Upper lobe of left lung (tissue), 6 donors: Measurements from ENCODE around the gene ZMYND8. TPM values are rescaled to one million over a fixed set of nuclear protein-coding genes. Genes with fewer than 3 reads are reported as not detected.
"Not testable (repeated sequence)": the region's sequence is repeated elsewhere in the genome, so short reads cannot be mapped to it uniquely, and the experiment has no call there.

Experiments used
- ATAC-seq, 2 donors: fragments of 200-7000 bp; cut with Tn5 transposase; one replicate each; pipeline ENCODE4 v1.9.1; 2022; ENCODE audit warnings: mild to moderate bottlenecking in 2 of 2, moderate library complexity in 2 of 2; ENCODE audit not compliant: low FRiP score in 2 of 2
- DNase-seq, 2 donors: peaks; one replicate each; pipeline ENCODE4 v3.0.0-alpha.2; 2019 to 2020
- H3K27ac ChIP-seq, 4 donors: fragments of 200-600 bp; sonication (generic); one replicate each; pipeline ENCODE4 v1.5.1; 2016 to 2019
- H3K27me3 ChIP-seq, 4 donors: fragments of 200-600 bp; sonication (generic); one replicate each; pipeline ENCODE4 v1.5.1; 2017 to 2019
- H3K36me3 ChIP-seq, 4 donors: fragments of 200-600 bp; sonication (generic); one replicate each; pipeline ENCODE4 v1.5.1; 2016 to 2019
- H3K4me1 ChIP-seq, 4 donors: fragments of 200-600 bp; sonication (generic); one replicate each; pipeline ENCODE4 v1.5.1; 2018 to 2019
- H3K4me3 ChIP-seq, 4 donors: fragments of 200-600 bp; sonication (generic); one replicate each; pipeline ENCODE4 v1.5.1; 2017 to 2019; ENCODE audit warnings: mild to moderate bottlenecking in 2 of 4, moderate library complexity in 1 of 4
- H3K9me3 ChIP-seq, 4 donors: fragments of 200-600 bp; sonication (generic); one replicate each; pipeline ENCODE4 v1.5.1; 2018 to 2019
- CTCF ChIP-seq, 6 experiments: fragments of 450-650 bp in 4 of 6; fragments of 200-600 bp in 2 of 6; sonication (generic) in 2 of 6; IDR thresholded peaks; one replicate each; pipeline ENCODE4 v1.5.1; 2016 to 2019; ENCODE audit warnings: antibody characterized with exemption in 6 of 6
- EP300 ChIP-seq, 4 donors: sonication (generic); formaldehyde crosslinking; IDR thresholded peaks; one replicate each; pipeline ENCODE4 v1.5.1; 2017; ENCODE audit warnings: antibody characterized with exemption in 4 of 4, control low read depth in 2 of 4
- POLR2A ChIP-seq, 4 donors: fragments of 450-650 bp; IDR thresholded peaks; one replicate each; pipeline ENCODE4 v1.5.1; 2016 to 2017; ENCODE audit warnings: antibody characterized with exemption in 4 of 4, mild to moderate bottlenecking in 2 of 4
- POLR2AphosphoS5 ChIP-seq, 2 donors: sonication (generic); formaldehyde crosslinking; IDR thresholded peaks; one replicate each; pipeline ENCODE4 v1.5.1; 2017; ENCODE audit warnings: antibody characterized with exemption in 2 of 2
- WGBS, 2 donors: methylation state at CpG; one replicate each; pipeline ENCODE4 v1.1.5; 2017 to 2018; 5-methylcytosine and 5-hydroxymethylcytosine counted together
- total RNA-seq, 6 donors: library from RNA; depleted of rRNA in 4 of 6; stranded (reverse); fragments of >200 nt in 4 of 6; gene quantifications; one replicate each; pipeline versions ENCODE4 v1.1.0 to v1.2.1, GENCODE V29; 2016 to 2021
- donor health status: DM: no; HTN: no; CAD: no; lungs with moderate emphysema.
- donor health status: DM: no; HTN: yes; CAD: no; lungs with severe emphysema.

The ZMYND8 gene
- total RNA-seq, 6 donors from 2014 or later = 24.6 to 120 (median 51.8) TPM

GRCh38 chr20:47243532-47244305 is 112.8 kb downstream of the ZMYND8 start:
- DNase-seq (no peak), ATAC-seq (no peak)
- no peak for TF ChIP-seq POLR2A (IDR thresholded peaks at IDR 0.05)
- no peak for TF ChIP-seq POLR2AphosphoS5 (IDR thresholded peaks at IDR 0.05)
- Histone ChIP-seq H3K27me3 (no peaks in the 10 kb centered on the region), H3K36me3 (peaks cover 21 to 66% (median 47%) of the 10 kb centered on the region in 4 donors), H3K4me1 (peaks cover 0 to 7% (median 4%) of the 10 kb centered on the region in 4 donors), H3K9me3 (no peaks in the 10 kb centered on the region), H3K27ac (no peak overlapping the region), H3K4me3 (no peak overlapping the region)
- WGBS, 2 donors = 91 to 92% methylated on average over 3 of the region's 3 CpGs

GRCh38 chr20:47243003-47243402 is 113.5 kb downstream of the ZMYND8 start:
- no peak for DNase-seq
- H3K4me1 ChIP-seq = peaks cover 0 to 7% (median 4%) of the 10 kb centered on the region in 4 donors
- ATAC-seq = no peak
- H3K27ac ChIP-seq = no peak overlapping the region
- peaks cover 20 to 66% (median 47%) of the 10 kb centered on the region in 4 donors for H3K36me3 ChIP-seq
- no peaks in the 10 kb centered on the region for H3K9me3 ChIP-seq
- TF ChIP-seq POLR2A (IDR thresholded peaks at IDR 0.05) = no peak
- no peak for TF ChIP-seq POLR2AphosphoS5 (IDR thresholded peaks at IDR 0.05)
- no peak for TF ChIP-seq EP300 (IDR thresholded peaks at IDR 0.05)
- no peak overlapping the region for H3K4me3 ChIP-seq
- 92 to 99% methylated on average over 4 of the region's 4 CpGs for WGBS, 2 donors
- no peaks in the 10 kb centered on the region for H3K27me3 ChIP-seq

GRCh38 chr20:47241345-47241781 is 115.1 kb downstream of the ZMYND8 start:
- Histone ChIP-seq H3K4me1 (peaks cover 0 to 7% (median 4%) of the 10 kb centered on the region in 4 donors), H3K27ac (no peak overlapping the region), H3K36me3 (peaks cover 27 to 66% (median 45%) of the 10 kb centered on the region in 4 donors), H3K9me3 (no peaks in the 10 kb centered on the region), H3K4me3 (no peak overlapping the region), H3K27me3 (no peaks in the 10 kb centered on the region)
- WGBS, 2 donors = 84 to 85% methylated on average over 8 of the region's 8 CpGs
- TF ChIP-seq EP300 (IDR thresholded peaks at IDR 0.05) = no peak
- TF ChIP-seq POLR2A (IDR thresholded peaks at IDR 0.05) = no peak
- no peak for TF ChIP-seq POLR2AphosphoS5 (IDR thresholded peaks at IDR 0.05)
- no peak for TF ChIP-seq CTCF (IDR thresholded peaks at IDR 0.05)
- no peak for DNase-seq
- peak; percentile 43 to 78 for ATAC-seq

GRCh38 chr20:47240096-47240495 is 116.4 kb downstream of the ZMYND8 start:
- ATAC-seq, H3K27me3 ChIP-seq: not testable (repeated sequence)
- H3K36me3 ChIP-seq = peaks cover 15 to 66% (median 48%) of the 10 kb centered on the region in 4 donors

GRCh38 chr20:47239719-47240067 is 116.8 kb downstream of the ZMYND8 start:
- H3K36me3 ChIP-seq = peaks cover 18 to 66% (median 49%) of the 10 kb centered on the region in 4 donors
- no peak for ATAC-seq
- TF ChIP-seq POLR2A (IDR thresholded peaks at IDR 0.05) (no peak), CTCF (IDR thresholded peaks at IDR 0.05) (no peak), EP300 (IDR thresholded peaks at IDR 0.05) (no peak), POLR2AphosphoS5 (IDR thresholded peaks at IDR 0.05) (no peak)

More at GRCh38 chr20:47240096-47240495, 116.4 kb downstream of the ZMYND8 start:
- WGBS, 2 donors = 96 to 98% methylated on average over 20 of the region's 20 CpGs
- DNase-seq, H3K4me1 ChIP-seq, H3K27ac ChIP-seq, H3K4me3 ChIP-seq, H3K9me3 ChIP-seq: not testable (repeated sequence)

GRCh38 chr20:47238780-47239718 is 117.5 kb downstream of the ZMYND8 start:
- H3K36me3 ChIP-seq = peaks cover 21 to 67% (median 54%) of the 10 kb centered on the region in 4 donors
- peak in 1 of 2 donors; percentile 81 for DNase-seq
- TF ChIP-seq EP300 (IDR thresholded peaks at IDR 0.05) = no peak

More at GRCh38 chr20:47239719-47240067, 116.8 kb downstream of the ZMYND8 start:
- H3K4me3 ChIP-seq = no peak overlapping the region
- H3K9me3 ChIP-seq = no peaks in the 10 kb centered on the region
- no peak overlapping the region for H3K27ac ChIP-seq
- WGBS, 2 donors = 92 to 97% methylated on average over 6 of the region's 6 CpGs
- H3K4me1 ChIP-seq = peaks cover 0 to 7% (median 4%) of the 10 kb centered on the region in 4 donors
- no peak for DNase-seq
- H3K27me3 ChIP-seq = no peaks in the 10 kb centered on the region

More at GRCh38 chr20:47238780-47239718, 117.5 kb downstream of the ZMYND8 start:
- WGBS, 2 donors = 96% methylated on average over 50 to 51 of the region's 51 CpGs
- H3K27ac ChIP-seq = no peak overlapping the region
- H3K4me3 ChIP-seq = no peak overlapping the region
- H3K4me1 ChIP-seq = peaks cover 0 to 7% (median 4%) of the 10 kb centered on the region in 4 donors
- no peaks in the 10 kb centered on the region for H3K27me3 ChIP-seq
- no peak for ATAC-seq
- H3K9me3 ChIP-seq = no peaks in the 10 kb centered on the region
